ENCODE results near the gene CYBA. TPM values are rescaled to one million over a fixed set of nuclear protein-coding genes. Genes with fewer than 3 reads are reported as not detected.

CYBA gene
- polyA plus RNA-seq, 2 of the 4 experiments (the other 2 are of a cell fraction): 75.7 to 185 TPM

DNA sequence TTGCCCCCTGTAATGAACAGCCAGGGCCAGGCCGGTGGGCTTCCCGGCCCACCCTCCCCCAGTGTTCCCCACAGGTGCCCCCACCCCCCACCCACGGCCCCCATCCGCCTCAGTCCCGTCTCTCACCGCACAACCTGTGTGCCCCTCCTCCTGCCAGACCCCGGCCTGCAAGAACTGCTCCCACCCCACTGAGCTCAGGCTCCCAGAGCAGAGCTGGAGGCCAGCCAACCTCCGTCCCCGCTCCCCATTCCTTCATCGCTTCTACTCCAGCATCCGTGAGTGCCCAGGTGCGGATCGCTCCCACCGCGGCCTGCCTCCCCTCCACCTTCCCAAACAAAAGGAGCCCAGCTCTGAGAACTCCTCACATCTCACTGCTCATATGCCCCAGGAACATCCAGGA, 7.9 kb upstream of the CYBA start:
- no peak for DNase-seq (ENCODE audit: low read depth in 1 of 2, low spot score in 1 of 2)
- Histone ChIP-seq H3K4me2 (no peak overlapping the region), H3K4me1 (peaks cover 5% of the 10 kb centered on the region; the same call in 1 of the 3 replicates), H3K9me3 (no peaks in the 10 kb centered on the region), H3K4me3 (no peak overlapping the region), H3K27ac (no peak overlapping the region)
- ChIA-PET CTCF (interaction anchor here (0.7 kb wide), 2 partner anchors 14 to 17 kb away, joined by 3 to 4 read pairs; no protein-coding TSS in a partner anchor), POLR2A (no interaction called here)
- TF ChIP-seq, protein P1, sequence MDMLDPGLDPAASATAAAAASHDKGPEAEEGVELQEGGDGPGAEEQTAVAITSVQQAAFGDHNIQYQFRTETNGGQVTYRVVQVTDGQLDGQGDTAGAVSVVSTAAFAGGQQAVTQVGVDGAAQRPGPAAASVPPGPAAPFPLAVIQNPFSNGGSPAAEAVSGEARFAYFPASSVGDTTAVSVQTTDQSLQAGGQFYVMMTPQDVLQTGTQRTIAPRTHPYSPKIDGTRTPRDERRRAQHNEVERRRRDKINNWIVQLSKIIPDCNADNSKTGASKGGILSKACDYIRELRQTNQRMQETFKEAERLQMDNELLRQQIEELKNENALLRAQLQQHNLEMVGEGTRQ (IDR thresholded peaks at IDR 0.05): no peak
- TF ChIP-seq SREBF2 (IDR thresholded peaks at IDR 0.05) (no peak), GATA3 (IDR thresholded peaks at IDR 0.05; ENCODE audit: borderline replicate concordance) (no peak), FOSL2 (IDR thresholded peaks at IDR 0.05) (no peak), FOSL2 (CRISPR knock-in tag; IDR thresholded peaks at IDR 0.05) (no peak), HOXB5 (CRISPR knock-in tag; IDR thresholded peaks at IDR 0.05) (no peak), ZNF302 (CRISPR knock-in tag; IDR thresholded peaks at IDR 0.05) (no peak), NFE2L2 (conservative IDR thresholded peaks at IDR 0.05; ENCODE audit: low read length) (no peak), SMC3 (IDR thresholded peaks at IDR 0.05) (no peak), EHMT2 (IDR thresholded peaks at IDR 0.05; ENCODE audit: low read depth) (no peak), RFX5 (IDR thresholded peaks at IDR 0.05) (no peak), HOXB13 (CRISPR knock-in tag; IDR thresholded peaks at IDR 0.05; ENCODE audit: low read depth) (no peak)
- TF ChIP-seq, protein P2, sequence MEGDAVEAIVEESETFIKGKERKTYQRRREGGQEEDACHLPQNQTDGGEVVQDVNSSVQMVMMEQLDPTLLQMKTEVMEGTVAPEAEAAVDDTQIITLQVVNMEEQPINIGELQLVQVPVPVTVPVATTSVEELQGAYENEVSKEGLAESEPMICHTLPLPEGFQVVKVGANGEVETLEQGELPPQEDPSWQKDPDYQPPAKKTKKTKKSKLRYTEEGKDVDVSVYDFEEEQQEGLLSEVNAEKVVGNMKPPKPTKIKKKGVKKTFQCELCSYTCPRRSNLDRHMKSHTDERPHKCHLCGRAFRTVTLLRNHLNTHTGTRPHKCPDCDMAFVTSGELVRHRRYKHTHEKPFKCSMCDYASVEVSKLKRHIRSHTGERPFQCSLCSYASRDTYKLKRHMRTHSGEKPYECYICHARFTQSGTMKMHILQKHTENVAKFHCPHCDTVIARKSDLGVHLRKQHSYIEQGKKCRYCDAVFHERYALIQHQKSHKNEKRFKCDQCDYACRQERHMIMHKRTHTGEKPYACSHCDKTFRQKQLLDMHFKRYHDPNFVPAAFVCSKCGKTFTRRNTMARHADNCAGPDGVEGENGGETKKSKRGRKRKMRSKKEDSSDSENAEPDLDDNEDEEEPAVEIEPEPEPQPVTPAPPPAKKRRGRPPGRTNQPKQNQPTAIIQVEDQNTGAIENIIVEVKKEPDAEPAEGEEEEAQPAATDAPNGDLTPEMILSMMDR (IDR thresholded peaks at IDR 0.05): no peak
- TF ChIP-seq, protein P3, sequence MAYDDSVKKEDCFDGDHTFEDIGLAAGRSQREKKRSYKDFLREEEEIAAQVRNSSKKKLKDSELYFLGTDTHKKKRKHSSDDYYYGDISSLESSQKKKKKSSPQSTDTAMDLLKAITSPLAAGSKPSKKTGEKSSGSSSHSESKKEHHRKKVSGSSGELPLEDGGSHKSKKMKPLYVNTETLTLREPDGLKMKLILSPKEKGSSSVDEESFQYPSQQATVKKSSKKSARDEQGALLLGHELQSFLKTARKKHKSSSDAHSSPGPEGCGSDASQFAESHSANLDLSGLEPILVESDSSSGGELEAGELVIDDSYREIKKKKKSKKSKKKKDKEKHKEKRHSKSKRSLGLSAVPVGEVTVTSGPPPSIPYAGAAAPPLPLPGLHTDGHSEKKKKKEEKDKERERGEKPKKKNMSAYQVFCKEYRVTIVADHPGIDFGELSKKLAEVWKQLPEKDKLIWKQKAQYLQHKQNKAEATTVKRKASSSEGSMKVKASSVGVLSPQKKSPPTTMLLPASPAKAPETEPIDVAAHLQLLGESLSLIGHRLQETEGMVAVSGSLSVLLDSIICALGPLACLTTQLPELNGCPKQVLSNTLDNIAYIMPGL (CRISPR knock-in tag; IDR thresholded peaks at IDR 0.05; ENCODE audit: borderline replicate concordance): no peak
- no peak for ATAC-seq
- FAIRE-seq: no peak
- WGBS (ENCODE audit: missing lambda C conversion rate): 93% methylated on average over 9 of the region's 15 CpGs

DNA sequence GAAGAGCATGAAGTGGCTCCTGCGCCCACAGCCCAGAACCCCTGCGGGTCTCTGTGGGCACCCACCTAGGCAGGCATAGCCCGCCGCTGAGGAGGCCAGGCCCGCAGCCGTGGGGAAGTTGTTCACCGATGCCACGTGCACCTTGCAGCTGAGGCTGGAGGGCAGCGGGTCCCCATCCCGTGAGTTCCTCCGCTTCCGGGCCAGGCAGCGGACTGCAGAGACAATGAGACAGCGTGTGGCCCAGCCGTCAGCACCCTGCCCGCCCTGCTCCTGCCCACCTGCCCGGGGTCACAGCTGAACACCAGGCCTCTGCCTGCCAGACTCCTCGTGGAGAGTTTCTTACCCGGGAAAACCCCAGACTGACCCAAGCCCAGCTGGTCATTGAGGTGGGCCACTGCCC, 6.5 kb upstream of the CYBA start:
- H3K4me1 ChIP-seq: peaks cover 5% of the 10 kb centered on the region; the same call in 1 of the 3 replicates
- DNase-seq (ENCODE audit: low read depth in 1 of 2, low spot score in 1 of 2): no peak
- no peak for ATAC-seq
- 97% methylated on average over 14 of the region's 19 CpGs for WGBS (ENCODE audit: missing lambda C conversion rate)
- no peaks in the 10 kb centered on the region for H3K9me3 ChIP-seq
- ChIA-PET POLR2A (no interaction called here), CTCF (no interaction called here)
- no peak overlapping the region for H3K27ac ChIP-seq
- no peak for FAIRE-seq
- TF ChIP-seq ZFP36 (IDR thresholded peaks at IDR 0.05; ENCODE audit: borderline replicate concordance, partially characterized antibody) (no peak), RCOR1 (IDR thresholded peaks at IDR 0.05; ENCODE audit: low read depth, low read length) (no peak), EHMT2 (IDR thresholded peaks at IDR 0.05; ENCODE audit: low read depth) (no peak), TFCP2L1 (CRISPR knock-in tag; IDR thresholded peaks at IDR 0.05) (no peak), MAFK (IDR thresholded peaks at IDR 0.05; ENCODE audit: partially characterized antibody) (no peak), CBX2 (IDR thresholded peaks at IDR 0.05; ENCODE audit: borderline replicate concordance, low read depth) (no peak), HEYL (CRISPR knock-in tag; IDR thresholded peaks at IDR 0.05) (no peak), SMC3 (IDR thresholded peaks at IDR 0.05) (no peak), JUN (IDR thresholded peaks at IDR 0.05) (no peak), CBX8 (IDR thresholded peaks at IDR 0.05) (no peak), CEBPB (IDR thresholded peaks at IDR 0.05) (no peak), HOXB5 (CRISPR knock-in tag; IDR thresholded peaks at IDR 0.05) (no peak), RAD21 (conservative IDR thresholded peaks at IDR 0.05 in 1 of 2, IDR thresholded peaks at IDR 0.05 in 1 of 2) (no peak), EP300 (IDR thresholded peaks at IDR 0.05) (no peak)
- TF ChIP-seq, protein P1 (IDR thresholded peaks at IDR 0.05): no peak
- no peak overlapping the region for H3K4me2 ChIP-seq
- H3K4me3 ChIP-seq: no peak overlapping the region
